ENCODE results near the gene NTSR1.

Gene NTSR1

DNA sequence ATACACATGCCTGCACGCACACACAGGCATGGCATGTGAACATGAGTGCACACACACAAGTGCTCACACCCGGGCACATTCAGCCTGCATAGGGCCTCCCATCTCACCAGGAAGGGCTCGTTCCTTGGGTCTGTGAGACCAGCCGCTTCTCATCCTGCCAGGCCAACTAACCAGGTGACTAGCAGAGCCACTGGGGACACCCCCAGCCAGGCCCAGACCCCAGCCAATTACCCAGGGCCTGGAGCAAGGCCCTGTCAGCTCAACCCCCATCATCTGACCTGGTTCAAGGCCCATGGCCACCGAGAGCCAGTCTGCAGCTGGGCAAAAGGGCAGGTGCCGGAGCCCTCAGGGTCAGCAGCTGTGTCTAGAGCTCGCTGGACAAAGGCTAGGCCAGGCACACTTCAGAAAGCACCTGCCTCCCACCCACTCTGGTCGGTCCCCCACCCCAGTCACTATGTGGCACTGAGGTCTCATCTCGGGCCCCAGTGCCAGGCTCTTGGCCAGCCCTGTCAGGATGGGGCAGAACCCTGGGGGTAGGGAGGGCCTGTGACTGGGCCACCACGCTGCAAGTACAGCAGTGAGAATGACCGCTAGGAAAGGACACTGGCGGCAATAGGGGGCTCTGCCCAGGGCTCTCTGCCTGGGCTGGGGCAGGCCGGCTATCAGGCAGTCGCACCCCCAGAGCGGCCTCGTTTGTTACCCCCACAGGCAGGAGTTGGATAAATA, 60.9 kb downstream of the NTSR1 start:
- TF ChIP-seq, protein P1, sequence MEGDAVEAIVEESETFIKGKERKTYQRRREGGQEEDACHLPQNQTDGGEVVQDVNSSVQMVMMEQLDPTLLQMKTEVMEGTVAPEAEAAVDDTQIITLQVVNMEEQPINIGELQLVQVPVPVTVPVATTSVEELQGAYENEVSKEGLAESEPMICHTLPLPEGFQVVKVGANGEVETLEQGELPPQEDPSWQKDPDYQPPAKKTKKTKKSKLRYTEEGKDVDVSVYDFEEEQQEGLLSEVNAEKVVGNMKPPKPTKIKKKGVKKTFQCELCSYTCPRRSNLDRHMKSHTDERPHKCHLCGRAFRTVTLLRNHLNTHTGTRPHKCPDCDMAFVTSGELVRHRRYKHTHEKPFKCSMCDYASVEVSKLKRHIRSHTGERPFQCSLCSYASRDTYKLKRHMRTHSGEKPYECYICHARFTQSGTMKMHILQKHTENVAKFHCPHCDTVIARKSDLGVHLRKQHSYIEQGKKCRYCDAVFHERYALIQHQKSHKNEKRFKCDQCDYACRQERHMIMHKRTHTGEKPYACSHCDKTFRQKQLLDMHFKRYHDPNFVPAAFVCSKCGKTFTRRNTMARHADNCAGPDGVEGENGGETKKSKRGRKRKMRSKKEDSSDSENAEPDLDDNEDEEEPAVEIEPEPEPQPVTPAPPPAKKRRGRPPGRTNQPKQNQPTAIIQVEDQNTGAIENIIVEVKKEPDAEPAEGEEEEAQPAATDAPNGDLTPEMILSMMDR (IDR thresholded peaks at IDR 0.05; ENCODE audit: low read depth, low read length, poor library complexity, severe bottlenecking) = no peak
- no peak for TF ChIP-seq EZH2phosphoT487 (IDR thresholded peaks at IDR 0.05; ENCODE audit: borderline replicate concordance, low read length)
- H3K4me3 ChIP-seq (ENCODE audit: low read length) = no peak overlapping the region
- H3K36me3 ChIP-seq (ENCODE audit: control insufficient read depth, low read length) = no peaks in the 10 kb centered on the region
- no peaks in the 10 kb centered on the region for H4K20me1 ChIP-seq (ENCODE audit: control insufficient read depth, insufficient read depth, low read depth, low read length)
- no peaks in the 10 kb centered on the region for H3K79me2 ChIP-seq (ENCODE audit: control insufficient read depth, low read length)
- no peaks in the 10 kb centered on the region for H3K9me2 ChIP-seq (replicated peaks; ENCODE audit: control insufficient read depth, low read length)
- no peaks in the 10 kb centered on the region for H3K27me3 ChIP-seq (ENCODE audit: control insufficient read depth, low read length)
- no peaks in the 10 kb centered on the region for H3K9me3 ChIP-seq (ENCODE audit: control insufficient read depth, insufficient read depth, low read length)
- no peak overlapping the region for H3K27ac ChIP-seq (ENCODE audit: low read depth, low read length)
- H3K4me2 ChIP-seq (ENCODE audit: low read length) = no peak overlapping the region
- H3K4me1 ChIP-seq (ENCODE audit: control insufficient read depth, low read length) = peaks cover 2% of the 10 kb centered on the region
- H3F3A ChIP-seq (ENCODE audit: control insufficient read depth, insufficient read depth) = no peaks in the 10 kb centered on the region

DNA sequence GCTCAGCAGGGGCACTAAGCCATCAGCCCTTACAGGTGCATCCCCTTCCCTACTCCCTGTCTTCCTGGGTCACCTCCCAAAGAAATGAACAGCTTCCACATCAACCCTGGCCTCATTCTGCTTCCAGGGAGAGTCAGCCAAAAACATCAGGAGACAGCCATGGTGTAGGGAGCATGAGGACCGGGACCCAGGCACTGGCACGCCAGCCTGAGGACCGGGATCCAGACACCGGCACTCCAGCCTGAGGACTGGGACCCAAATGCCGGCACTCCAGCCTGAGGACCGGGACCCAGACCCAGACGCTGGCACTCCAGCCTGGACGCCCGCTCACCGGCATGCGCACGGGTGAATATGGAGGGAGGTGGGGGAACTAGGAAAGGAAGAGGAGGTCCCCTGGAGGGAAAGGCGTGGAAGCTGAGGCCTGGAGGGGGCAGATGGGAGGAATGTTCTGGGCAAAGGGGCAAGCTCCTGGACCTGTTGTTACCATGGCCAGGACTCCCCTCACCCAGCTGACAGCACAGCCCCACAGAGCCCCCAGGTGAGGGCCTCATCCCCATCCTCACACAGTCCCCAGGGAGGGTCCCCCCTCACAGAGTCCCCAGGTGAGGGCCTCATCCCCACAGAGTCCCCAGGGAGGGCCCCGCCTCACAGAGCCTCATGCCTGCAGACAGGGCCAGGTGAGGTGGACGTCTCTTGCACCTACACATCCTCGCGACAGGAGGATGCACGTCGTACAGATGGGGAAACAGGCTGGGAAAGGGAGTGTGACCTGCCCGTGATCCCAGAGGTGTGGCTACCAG, 61.7 kb downstream of the NTSR1 start:
- TF ChIP-seq, protein P1 (IDR thresholded peaks at IDR 0.05; ENCODE audit: low read depth, low read length, poor library complexity, severe bottlenecking) = no peak
- TF ChIP-seq EZH2phosphoT487 (IDR thresholded peaks at IDR 0.05; ENCODE audit: borderline replicate concordance, low read length) = no peak
- Histone ChIP-seq H3K4me3 (ENCODE audit: low read length) (no peak overlapping the region), H3K9me2 (replicated peaks; ENCODE audit: control insufficient read depth, low read length) (no peaks in the 10 kb centered on the region), H3F3A (ENCODE audit: control insufficient read depth, insufficient read depth) (no peaks in the 10 kb centered on the region), H3K79me2 (ENCODE audit: control insufficient read depth, low read length) (no peaks in the 10 kb centered on the region), H3K4me2 (ENCODE audit: low read length) (no peak overlapping the region), H3K36me3 (ENCODE audit: control insufficient read depth, low read length) (no peaks in the 10 kb centered on the region), H4K20me1 (ENCODE audit: control insufficient read depth, insufficient read depth, low read depth, low read length) (no peaks in the 10 kb centered on the region), H3K4me1 (ENCODE audit: control insufficient read depth, low read length) (peaks cover 8% of the 10 kb centered on the region), H3K9me3 (ENCODE audit: control insufficient read depth, insufficient read depth, low read length) (no peaks in the 10 kb centered on the region), H3K27me3 (ENCODE audit: control insufficient read depth, low read length) (no peaks in the 10 kb centered on the region), H3K27ac (ENCODE audit: low read depth, low read length) (no peak overlapping the region)

DNA sequence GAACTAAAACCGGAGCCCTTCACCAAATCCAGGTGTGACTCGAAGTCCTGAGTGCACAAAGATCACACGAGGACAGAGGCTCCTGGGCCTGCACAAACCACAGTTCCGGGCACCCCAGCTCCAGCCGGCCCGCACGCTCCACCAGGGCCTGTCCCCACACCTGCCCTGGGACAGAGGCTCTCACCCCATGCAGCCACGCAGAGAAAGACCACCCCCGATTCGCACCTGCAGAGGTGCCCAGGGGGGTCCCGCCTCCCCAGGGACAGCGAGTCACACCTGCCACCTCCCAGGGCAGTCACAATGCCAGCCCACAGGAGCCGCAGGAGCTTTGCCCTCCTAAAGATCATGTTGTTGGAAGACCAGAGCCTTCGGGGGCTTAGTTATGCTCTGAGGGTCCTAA, 62.3 kb downstream of the NTSR1 start:
- Histone ChIP-seq H3K79me2 (ENCODE audit: control insufficient read depth, low read length) (no peaks in the 10 kb centered on the region), H3K9me3 (ENCODE audit: control insufficient read depth, insufficient read depth, low read length) (no peaks in the 10 kb centered on the region), H3K27ac (ENCODE audit: low read depth, low read length) (no peak overlapping the region), H3K36me3 (ENCODE audit: control insufficient read depth, low read length) (no peaks in the 10 kb centered on the region), H3K27me3 (ENCODE audit: control insufficient read depth, low read length) (no peaks in the 10 kb centered on the region), H3K9me2 (replicated peaks; ENCODE audit: control insufficient read depth, low read length) (no peaks in the 10 kb centered on the region), H3K4me2 (ENCODE audit: low read length) (no peak overlapping the region), H3K4me1 (ENCODE audit: control insufficient read depth, low read length) (peaks cover 8% of the 10 kb centered on the region), H4K20me1 (ENCODE audit: control insufficient read depth, insufficient read depth, low read depth, low read length) (no peaks in the 10 kb centered on the region), H3K4me3 (ENCODE audit: low read length) (no peak overlapping the region), H3F3A (ENCODE audit: control insufficient read depth, insufficient read depth) (no peaks in the 10 kb centered on the region)
- TF ChIP-seq EZH2phosphoT487 (IDR thresholded peaks at IDR 0.05; ENCODE audit: borderline replicate concordance, low read length) = no peak
- TF ChIP-seq, protein P1 (IDR thresholded peaks at IDR 0.05; ENCODE audit: low read depth, low read length, poor library complexity, severe bottlenecking) = no peak

Measured in DOHH2 (cell line).